Nucleus accumbens (tissue), 56 donors: ENCODE measurements around the gene EFNB3.

Source experiments
- DNase-seq, 56 donors: peaks; one replicate each; lab custom pipeline; 2025; lab: John Stamatoyannopoulos, UW

EFNB3 gene

GRCh38 chr17:7755095-7755890 lies 50.3 kb downstream of the EFNB3 start:
- DNase-seq: no peak

- DNase-seq: no peak
Measured at GRCh38 chr17:7756968-7757367, 52.0 kb downstream of the EFNB3 start.
